ENCODE measurements around the gene RGS3. TPM values are rescaled to one million over a fixed set of nuclear protein-coding genes. Genes with fewer than 3 reads are reported as not detected.

Gene RGS3
- total and polyA plus RNA-seq, 2 donors (not counting 3 experiments of a cell fraction or from before 2014, with no cell fraction given), result 356 to 416 TPM

DNA sequence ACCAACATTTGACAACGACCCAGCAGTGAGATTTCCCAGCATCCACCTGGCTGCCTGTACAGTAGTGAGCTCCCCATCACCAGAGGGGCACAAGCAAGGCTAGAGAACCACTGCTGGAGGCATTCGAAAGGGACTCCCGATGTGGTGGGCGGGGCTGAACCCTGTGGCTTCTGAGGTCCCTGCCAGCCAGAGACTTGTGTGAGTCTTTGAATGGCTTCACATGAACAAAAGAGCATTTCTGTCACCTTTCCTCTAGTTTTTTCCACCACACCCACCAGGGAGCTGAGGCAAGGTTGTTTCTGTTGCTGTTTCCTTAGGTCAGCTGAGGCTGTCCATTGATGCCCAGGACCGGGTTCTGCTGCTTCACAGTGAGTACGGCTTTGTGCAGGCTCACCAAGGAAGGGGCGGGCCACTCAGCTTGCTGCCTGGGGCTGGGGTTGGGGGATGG lies 15.7 kb downstream of the RGS3 start:
- no peak for TF ChIP-seq POLR2AphosphoS5 (IDR thresholded peaks at IDR 0.05; ENCODE audit: insufficient read depth, low read depth, low read length)
- no peak for TF ChIP-seq MYC (IDR thresholded peaks at IDR 0.05; ENCODE audit: low read depth, low read length)
- no peak for TF ChIP-seq EZH2 (IDR thresholded peaks at IDR 0.05; ENCODE audit: borderline replicate concordance, low read depth, low read length, severe bottlenecking)
- TF ChIP-seq, protein P1, sequence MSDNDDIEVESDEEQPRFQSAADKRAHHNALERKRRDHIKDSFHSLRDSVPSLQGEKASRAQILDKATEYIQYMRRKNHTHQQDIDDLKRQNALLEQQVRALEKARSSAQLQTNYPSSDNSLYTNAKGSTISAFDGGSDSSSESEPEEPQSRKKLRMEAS (IDR thresholded peaks at IDR 0.05; ENCODE audit: insufficient read depth, insufficient read length), result no peak
- TF ChIP-seq, protein P2, sequence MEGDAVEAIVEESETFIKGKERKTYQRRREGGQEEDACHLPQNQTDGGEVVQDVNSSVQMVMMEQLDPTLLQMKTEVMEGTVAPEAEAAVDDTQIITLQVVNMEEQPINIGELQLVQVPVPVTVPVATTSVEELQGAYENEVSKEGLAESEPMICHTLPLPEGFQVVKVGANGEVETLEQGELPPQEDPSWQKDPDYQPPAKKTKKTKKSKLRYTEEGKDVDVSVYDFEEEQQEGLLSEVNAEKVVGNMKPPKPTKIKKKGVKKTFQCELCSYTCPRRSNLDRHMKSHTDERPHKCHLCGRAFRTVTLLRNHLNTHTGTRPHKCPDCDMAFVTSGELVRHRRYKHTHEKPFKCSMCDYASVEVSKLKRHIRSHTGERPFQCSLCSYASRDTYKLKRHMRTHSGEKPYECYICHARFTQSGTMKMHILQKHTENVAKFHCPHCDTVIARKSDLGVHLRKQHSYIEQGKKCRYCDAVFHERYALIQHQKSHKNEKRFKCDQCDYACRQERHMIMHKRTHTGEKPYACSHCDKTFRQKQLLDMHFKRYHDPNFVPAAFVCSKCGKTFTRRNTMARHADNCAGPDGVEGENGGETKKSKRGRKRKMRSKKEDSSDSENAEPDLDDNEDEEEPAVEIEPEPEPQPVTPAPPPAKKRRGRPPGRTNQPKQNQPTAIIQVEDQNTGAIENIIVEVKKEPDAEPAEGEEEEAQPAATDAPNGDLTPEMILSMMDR (IDR thresholded peaks at IDR 0.05; ENCODE audit: extremely low read depth in 1 of 2, insufficient read depth in 1 of 2, low read depth in 1 of 2, low read length in 2 of 2), result no peak
- no peak for TF ChIP-seq JUN (IDR thresholded peaks at IDR 0.05; ENCODE audit: borderline replicate concordance, insufficient read depth, insufficient read length, low read depth)
- no peak for TF ChIP-seq POLR2A (IDR thresholded peaks at IDR 0.05; ENCODE audit: low read depth, low read length)
- TF ChIP-seq FOS (IDR thresholded peaks at IDR 0.05; ENCODE audit: borderline replicate concordance, insufficient read depth, low read length), result no peak
- intact Hi-C loops (cut with micrococcal nuclease), result no loop called here
- ChIA-PET POLR2A (no interaction called here), CTCF (no interaction called here)
- dilution Hi-C loops (cut with MboI; ENCODE audit: extremely low pct_ligation_motif_present, low sequenced_read_pairs), result no loop called here
- FAIRE-seq (no peak), DNase-seq (ENCODE audit: low read depth, low spot score) (no peak)
- Histone ChIP-seq H3K27me3 (ENCODE audit: control insufficient read depth in 2 of 2, insufficient read depth in 2 of 2, low read length in 2 of 2) (no peaks in the 10 kb centered on the region), H3K4me2 (ENCODE audit: insufficient read depth, low read length) (no peak overlapping the region), H2AFZ (ENCODE audit: low read depth, low read length) (no peak overlapping the region), H3K9ac (replicated peaks; ENCODE audit: extremely low read depth, insufficient read depth, low read length) (no peak overlapping the region), H3K79me2 (ENCODE audit: control insufficient read depth, insufficient read depth, low read length) (no peaks in the 10 kb centered on the region), H3K4me1 (ENCODE audit: control insufficient read depth, extremely low read depth, insufficient read depth, low read length) (peaks cover 8% of the 10 kb centered on the region), H3K9me1 (replicated peaks; ENCODE audit: control insufficient read depth, extremely low read depth, insufficient read depth, low read length) (no peaks in the 10 kb centered on the region), H3K9me3 (replicated peaks; ENCODE audit: control insufficient read depth, insufficient read depth, low read length) (no peaks in the 10 kb centered on the region), H3K27ac (ENCODE audit: insufficient read depth, low read depth, low read length) (no peak overlapping the region), H3K4me3 (replicated peaks in 1 of 3; ENCODE audit: insufficient read depth in 1 of 3, low read depth in 1 of 3, low read length in 3 of 3) (no peak overlapping the region), H4K20me1 (replicated peaks; ENCODE audit: control insufficient read depth, extremely low read depth, insufficient read depth, low read length) (no peaks in the 10 kb centered on the region), H3K36me3 (ENCODE audit: control insufficient read depth in 2 of 2, extremely low read depth in 1 of 2, insufficient read depth in 2 of 2, low read length in 2 of 2) (no peaks in the 10 kb centered on the region)
- no TSS peak for BruUV-seq (replicated peaks)
